ENCODE results near the gene TEKT4.

DNA sequence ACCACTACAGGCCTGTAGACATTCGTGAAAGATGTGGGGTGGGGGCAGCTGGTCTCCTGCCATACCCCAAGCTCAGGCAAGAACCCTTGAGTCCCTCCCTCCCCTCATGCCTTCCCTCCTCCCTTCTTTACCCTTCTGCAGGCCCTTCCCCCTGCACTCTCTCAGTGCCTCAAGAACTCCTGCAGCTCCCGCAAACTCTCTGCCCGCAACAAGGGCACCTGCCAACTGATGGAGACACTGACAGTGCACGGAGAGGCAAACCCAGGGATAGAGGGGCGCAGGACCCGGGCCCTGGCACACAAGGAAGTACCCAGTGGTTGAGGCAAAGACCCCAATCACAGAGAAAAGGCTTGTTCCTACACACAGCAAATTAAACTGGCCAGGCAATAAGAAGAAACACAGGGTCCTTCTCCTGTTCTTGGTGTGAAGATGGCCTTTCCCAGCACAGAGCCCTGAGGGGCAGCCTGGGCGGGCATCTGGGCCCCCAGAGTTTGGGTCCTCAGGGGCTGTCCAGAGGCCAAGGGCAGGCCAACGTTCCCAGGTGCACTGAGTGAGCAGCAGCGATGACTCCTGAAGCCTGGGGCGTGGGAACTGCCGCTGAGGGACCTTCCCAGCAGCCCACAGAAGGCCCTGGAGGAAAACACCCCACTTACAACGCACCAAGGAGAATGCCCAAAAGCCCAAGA is 1.6 kb downstream of the TEKT4 start:
- TF ChIP-seq, protein P1, sequence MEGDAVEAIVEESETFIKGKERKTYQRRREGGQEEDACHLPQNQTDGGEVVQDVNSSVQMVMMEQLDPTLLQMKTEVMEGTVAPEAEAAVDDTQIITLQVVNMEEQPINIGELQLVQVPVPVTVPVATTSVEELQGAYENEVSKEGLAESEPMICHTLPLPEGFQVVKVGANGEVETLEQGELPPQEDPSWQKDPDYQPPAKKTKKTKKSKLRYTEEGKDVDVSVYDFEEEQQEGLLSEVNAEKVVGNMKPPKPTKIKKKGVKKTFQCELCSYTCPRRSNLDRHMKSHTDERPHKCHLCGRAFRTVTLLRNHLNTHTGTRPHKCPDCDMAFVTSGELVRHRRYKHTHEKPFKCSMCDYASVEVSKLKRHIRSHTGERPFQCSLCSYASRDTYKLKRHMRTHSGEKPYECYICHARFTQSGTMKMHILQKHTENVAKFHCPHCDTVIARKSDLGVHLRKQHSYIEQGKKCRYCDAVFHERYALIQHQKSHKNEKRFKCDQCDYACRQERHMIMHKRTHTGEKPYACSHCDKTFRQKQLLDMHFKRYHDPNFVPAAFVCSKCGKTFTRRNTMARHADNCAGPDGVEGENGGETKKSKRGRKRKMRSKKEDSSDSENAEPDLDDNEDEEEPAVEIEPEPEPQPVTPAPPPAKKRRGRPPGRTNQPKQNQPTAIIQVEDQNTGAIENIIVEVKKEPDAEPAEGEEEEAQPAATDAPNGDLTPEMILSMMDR (conservative IDR thresholded peaks at IDR 0.05) = no peak
- no peak for TF ChIP-seq EZH2 (IDR thresholded peaks at IDR 0.05; ENCODE audit: low read depth)

All from PC-9 (cell line).